ENCODE data around the gene ZBTB21.
"Not testable (repeated sequence)": the region's sequence is repeated elsewhere in the genome, so short reads cannot be mapped to it uniquely, and the experiment has no call there.

Gene ZBTB21

DNA sequence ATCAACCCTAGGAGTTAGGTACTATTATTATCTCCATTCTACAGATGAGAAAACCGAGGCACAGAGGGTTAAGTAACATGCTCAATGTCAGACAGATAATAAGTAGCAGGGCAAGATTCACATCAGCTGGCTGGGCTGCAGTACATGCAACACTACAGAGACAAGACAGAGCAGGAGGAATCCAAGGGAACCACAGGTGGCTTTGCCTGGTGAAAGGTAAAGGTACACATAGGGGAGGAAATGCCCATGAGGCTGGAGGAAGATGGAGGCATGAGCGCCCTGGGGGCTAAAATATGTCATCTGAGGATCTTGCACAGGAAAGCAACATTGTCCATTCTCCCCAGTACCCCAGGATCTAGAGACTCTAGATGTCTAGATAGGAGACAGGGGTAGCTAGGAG lies 8.4 kb downstream of the ZBTB21 start:
- Histone ChIP-seq H3K4me3 (ENCODE audit: low read length) (no peak overlapping the region), H3K9me3 (ENCODE audit: insufficient read depth, low read depth, low read length) (peaks cover 1% of the 10 kb centered on the region; the same call in 1 of the 2 replicates), H3K27ac (ENCODE audit: low read length) (no peak overlapping the region), H3K36me3 (ENCODE audit: insufficient read depth, low read depth, low read length) (peaks cover 20% of the 10 kb centered on the region), H3K4me1 (ENCODE audit: insufficient read depth, low read length) (no peaks in the 10 kb centered on the region), H3K27me3 (ENCODE audit: insufficient read depth, low read length) (no peaks in the 10 kb centered on the region), H3K9ac (ENCODE audit: low read depth, low read length) (no peak overlapping the region)

DNA sequence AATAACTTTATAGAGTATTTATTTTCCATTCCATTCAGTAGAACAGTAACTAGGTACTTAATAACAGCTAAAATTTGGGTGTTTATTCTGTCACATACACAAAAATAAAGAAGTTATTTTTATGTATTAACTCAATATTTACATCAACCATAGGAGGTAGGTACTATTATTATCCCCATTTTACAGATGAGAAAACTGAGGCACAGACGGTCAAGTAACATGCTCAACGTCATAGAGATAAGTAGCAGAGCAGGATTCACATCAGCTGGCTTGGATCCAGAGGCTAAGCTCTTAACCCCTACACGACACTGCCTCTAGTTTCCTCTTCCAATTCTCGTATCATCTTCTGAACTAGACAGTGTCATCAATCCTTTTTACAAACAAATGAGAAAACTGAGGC lies 9.3 kb downstream of the ZBTB21 start:
- H3K27ac ChIP-seq (ENCODE audit: low read length) = no peak overlapping the region
- peaks cover 24% of the 10 kb centered on the region for H3K36me3 ChIP-seq (ENCODE audit: insufficient read depth, low read depth, low read length)
- no peak overlapping the region for H3K9ac ChIP-seq (ENCODE audit: low read depth, low read length)
- no peak overlapping the region for H3K4me3 ChIP-seq (ENCODE audit: low read length)
- H3K27me3 ChIP-seq (ENCODE audit: insufficient read depth, low read length) = no peaks in the 10 kb centered on the region
- peaks cover 10% of the 10 kb centered on the region for H3K9me3 ChIP-seq (ENCODE audit: insufficient read depth, low read depth, low read length)
- H3K4me1 ChIP-seq (ENCODE audit: insufficient read depth, low read length) = no peaks in the 10 kb centered on the region

DNA sequence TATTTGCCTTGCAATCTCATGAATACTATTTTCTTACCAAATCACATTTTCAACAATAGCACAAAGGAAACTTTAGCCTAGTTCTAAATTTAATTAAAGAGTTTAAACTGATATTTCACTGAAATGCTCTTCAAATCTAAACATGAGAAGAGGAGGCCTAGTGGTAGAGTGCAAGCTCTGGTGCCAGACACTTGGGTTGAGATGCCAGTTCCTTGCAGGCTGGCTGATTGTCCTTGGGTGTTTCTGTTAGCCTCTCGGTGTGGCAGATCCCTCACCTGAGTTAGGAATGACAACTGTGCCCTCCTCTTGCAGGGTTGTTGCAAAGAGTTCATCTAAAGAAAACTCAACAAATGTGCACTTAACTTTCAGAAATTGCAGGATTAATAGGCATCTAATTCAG lies 12.5 kb downstream of the ZBTB21 start:
- Histone ChIP-seq H3K4me1 (ENCODE audit: insufficient read depth, low read length) (no peaks in the 10 kb centered on the region), H3K36me3 (ENCODE audit: insufficient read depth, low read depth, low read length) (peaks cover 44% of the 10 kb centered on the region), H3K9me3 (ENCODE audit: insufficient read depth, low read depth, low read length) (peaks cover 17% of the 10 kb centered on the region), H3K27ac (ENCODE audit: low read length) (no peak overlapping the region), H3K27me3 (ENCODE audit: insufficient read depth, low read length) (no peaks in the 10 kb centered on the region), H3K4me3 (ENCODE audit: low read length) (no peak overlapping the region), H3K9ac (ENCODE audit: low read depth, low read length) (no peak overlapping the region)

DNA sequence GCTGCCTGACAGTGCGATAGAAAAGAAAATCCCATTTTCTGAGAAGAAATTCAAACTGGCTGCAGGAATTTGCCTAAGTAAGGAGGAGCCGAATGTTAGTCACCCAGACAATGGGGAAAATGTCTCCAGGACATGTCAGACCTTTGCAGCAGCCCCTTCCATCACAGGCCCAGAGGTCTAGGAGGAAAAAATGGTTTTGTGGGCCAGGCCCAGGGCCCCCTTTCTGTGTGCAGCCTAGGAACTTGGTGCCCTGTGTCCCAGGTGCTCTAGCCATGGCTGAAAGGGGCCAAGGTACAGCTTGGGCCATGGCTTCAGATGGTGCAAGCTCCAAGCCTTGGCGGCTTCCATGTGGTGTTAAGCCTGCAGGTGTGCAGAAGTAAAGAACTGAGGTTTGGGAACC lies 14.6 kb downstream of the ZBTB21 start:
- H3K27ac ChIP-seq (ENCODE audit: low read length) = no peak overlapping the region
- H3K27me3 ChIP-seq (ENCODE audit: insufficient read depth, low read length) = no peaks in the 10 kb centered on the region
- H3K9ac ChIP-seq (ENCODE audit: low read depth, low read length) = no peak overlapping the region
- H3K4me1 ChIP-seq (ENCODE audit: insufficient read depth, low read length) = no peaks in the 10 kb centered on the region
- H3K36me3 ChIP-seq (ENCODE audit: insufficient read depth, low read depth, low read length) = peaks cover 53% of the 10 kb centered on the region
- H3K9me3 ChIP-seq (ENCODE audit: insufficient read depth, low read depth, low read length) = peaks cover 17% of the 10 kb centered on the region
- H3K4me3 ChIP-seq (ENCODE audit: low read length) = no peak overlapping the region

DNA sequence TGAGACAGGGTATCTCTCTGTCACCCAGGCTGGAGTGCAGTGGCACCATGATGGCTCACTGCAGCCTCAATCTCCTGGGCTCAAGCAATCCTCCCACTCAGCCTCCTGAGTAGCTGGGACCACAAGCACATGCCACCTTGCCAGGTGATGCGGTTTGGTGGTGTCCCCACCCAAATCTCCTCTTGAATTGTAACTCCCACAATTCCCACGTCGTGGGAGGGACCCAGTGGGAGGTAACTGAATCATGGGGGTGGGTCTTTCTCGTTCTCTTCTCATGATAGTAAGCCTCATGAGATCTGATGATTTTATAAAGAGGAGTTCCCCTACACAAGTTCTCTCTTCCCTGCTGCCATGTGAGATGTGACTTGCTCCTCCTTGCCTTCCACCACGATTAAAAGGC lies 15.5 kb downstream of the ZBTB21 start:
- H3K4me3 ChIP-seq (ENCODE audit: low read length); H3K9ac ChIP-seq (ENCODE audit: low read depth, low read length); H3K27ac ChIP-seq (ENCODE audit: low read length); H3K4me1 ChIP-seq (ENCODE audit: insufficient read depth, low read length); H3K27me3 ChIP-seq (ENCODE audit: insufficient read depth, low read length): not testable (repeated sequence)
- Histone ChIP-seq H3K9me3 (ENCODE audit: insufficient read depth, low read depth, low read length) (peaks cover 17% of the 10 kb centered on the region), H3K36me3 (ENCODE audit: insufficient read depth, low read depth, low read length) (peaks cover 56% of the 10 kb centered on the region)

DNA sequence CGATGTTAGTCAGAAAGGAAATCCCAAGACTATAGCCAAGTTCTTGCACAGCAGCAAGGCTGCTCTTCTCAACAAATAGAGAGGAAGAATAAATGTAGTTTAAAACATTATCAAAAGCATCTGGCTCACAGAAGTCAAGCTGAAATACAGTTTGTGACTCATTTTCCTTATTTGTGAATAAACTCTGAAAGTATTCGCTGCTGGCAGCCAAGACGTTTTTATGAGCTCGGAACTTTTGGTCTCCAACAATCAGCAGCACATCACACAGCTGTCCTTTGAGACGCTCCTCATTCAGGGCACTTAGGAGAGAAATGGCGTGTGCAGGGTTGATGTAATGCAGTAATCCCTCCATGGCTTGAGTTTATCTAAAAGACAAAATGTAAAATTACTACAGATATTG lies 16.4 kb downstream of the ZBTB21 start:
- Histone ChIP-seq H3K9ac (ENCODE audit: low read depth, low read length) (no peak overlapping the region), H3K4me3 (ENCODE audit: low read length) (no peak overlapping the region), H3K27ac (ENCODE audit: low read length) (no peak overlapping the region), H3K4me1 (ENCODE audit: insufficient read depth, low read length) (no peaks in the 10 kb centered on the region), H3K36me3 (ENCODE audit: insufficient read depth, low read depth, low read length) (peaks cover 52% of the 10 kb centered on the region), H3K27me3 (ENCODE audit: insufficient read depth, low read length) (no peaks in the 10 kb centered on the region), H3K9me3 (ENCODE audit: insufficient read depth, low read depth, low read length) (peaks cover 17% of the 10 kb centered on the region)

DNA sequence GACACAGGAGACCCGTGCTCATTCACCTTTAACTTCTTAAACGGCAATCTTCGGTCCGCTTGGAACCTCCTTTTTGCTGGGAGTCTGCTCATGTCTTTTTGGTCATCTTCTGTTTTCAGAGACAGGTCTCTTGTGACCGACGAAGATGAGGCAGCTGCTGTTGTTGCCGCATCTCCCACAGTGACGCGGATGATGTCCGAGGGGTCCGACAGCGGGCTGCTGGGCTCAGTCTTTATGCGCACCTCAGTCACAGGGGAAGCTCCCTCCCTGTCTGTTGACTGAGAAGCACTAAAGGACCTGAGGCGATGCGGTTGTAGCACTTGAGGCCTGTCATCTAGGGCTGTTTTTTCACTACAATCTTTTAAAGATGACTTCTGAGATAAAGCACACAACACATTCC lies 17.6 kb downstream of the ZBTB21 start:
- H3K36me3 ChIP-seq (ENCODE audit: insufficient read depth, low read depth, low read length) = peaks cover 48% of the 10 kb centered on the region
- H3K27ac ChIP-seq (ENCODE audit: low read length) = no peak overlapping the region
- no peak overlapping the region for H3K9ac ChIP-seq (ENCODE audit: low read depth, low read length)
- H3K27me3 ChIP-seq (ENCODE audit: insufficient read depth, low read length) = no peaks in the 10 kb centered on the region
- no peaks in the 10 kb centered on the region for H3K4me1 ChIP-seq (ENCODE audit: insufficient read depth, low read length)
- H3K9me3 ChIP-seq (ENCODE audit: insufficient read depth, low read depth, low read length) = peaks cover 17% of the 10 kb centered on the region
- no peak overlapping the region for H3K4me3 ChIP-seq (ENCODE audit: low read length)

DNA sequence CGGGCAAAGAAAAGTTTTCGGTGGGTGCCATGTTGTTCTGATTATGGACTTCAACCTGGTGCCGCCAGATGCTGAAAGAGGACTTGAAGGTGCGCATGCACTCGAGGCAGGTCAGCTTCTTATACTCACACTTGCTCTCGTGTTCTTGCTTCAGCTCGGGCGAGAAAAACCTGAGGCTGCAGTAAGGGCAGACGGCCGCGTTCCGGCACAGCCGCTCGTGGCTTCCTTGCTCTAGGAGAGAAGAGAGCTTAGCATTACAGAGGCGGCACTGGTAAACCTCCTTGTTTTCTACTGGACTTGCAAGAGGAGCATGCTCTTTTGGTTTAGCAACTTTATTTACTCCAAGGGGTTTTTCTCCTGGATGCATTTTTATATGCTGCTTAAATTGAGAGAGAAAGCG lies 18.5 kb downstream of the ZBTB21 start:
- peaks cover 15% of the 10 kb centered on the region for H3K9me3 ChIP-seq (ENCODE audit: insufficient read depth, low read depth, low read length)
- H3K4me1 ChIP-seq (ENCODE audit: insufficient read depth, low read length) = no peaks in the 10 kb centered on the region
- H3K4me3 ChIP-seq (ENCODE audit: low read length) = no peak overlapping the region
- no peak overlapping the region for H3K9ac ChIP-seq (ENCODE audit: low read depth, low read length)
- no peak overlapping the region for H3K27ac ChIP-seq (ENCODE audit: low read length)
- H3K36me3 ChIP-seq (ENCODE audit: insufficient read depth, low read depth, low read length) = peaks cover 48% of the 10 kb centered on the region
- no peaks in the 10 kb centered on the region for H3K27me3 ChIP-seq (ENCODE audit: insufficient read depth, low read length)

DNA sequence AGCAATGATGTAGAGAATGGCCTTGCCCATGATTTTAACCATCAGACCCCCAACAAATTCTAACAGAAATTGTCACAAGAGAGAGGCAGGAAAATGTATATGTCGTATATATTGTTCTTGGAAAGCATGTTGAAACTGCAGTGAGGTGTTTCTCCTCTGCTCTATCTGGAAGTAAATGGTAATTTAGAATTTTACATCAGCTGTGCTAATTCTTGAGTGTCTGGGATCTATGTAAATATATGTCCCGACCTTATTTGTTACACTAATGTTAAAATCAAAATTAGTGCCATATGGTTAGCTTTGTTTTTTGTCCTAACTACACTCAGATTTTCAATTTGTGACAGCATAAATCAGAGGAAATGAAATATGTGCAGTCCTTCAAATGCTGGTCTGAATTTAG lies 20.5 kb downstream of the ZBTB21 start:
- H3K36me3 ChIP-seq (ENCODE audit: insufficient read depth, low read depth, low read length) = peaks cover 40% of the 10 kb centered on the region
- no peak overlapping the region for H3K9ac ChIP-seq (ENCODE audit: low read depth, low read length)
- H3K27me3 ChIP-seq (ENCODE audit: insufficient read depth, low read length) = no peaks in the 10 kb centered on the region
- H3K9me3 ChIP-seq (ENCODE audit: insufficient read depth, low read depth, low read length) = no peaks in the 10 kb centered on the region
- no peaks in the 10 kb centered on the region for H3K4me1 ChIP-seq (ENCODE audit: insufficient read depth, low read length)
- no peak overlapping the region for H3K4me3 ChIP-seq (ENCODE audit: low read length)
- no peak overlapping the region for H3K27ac ChIP-seq (ENCODE audit: low read length)

DNA sequence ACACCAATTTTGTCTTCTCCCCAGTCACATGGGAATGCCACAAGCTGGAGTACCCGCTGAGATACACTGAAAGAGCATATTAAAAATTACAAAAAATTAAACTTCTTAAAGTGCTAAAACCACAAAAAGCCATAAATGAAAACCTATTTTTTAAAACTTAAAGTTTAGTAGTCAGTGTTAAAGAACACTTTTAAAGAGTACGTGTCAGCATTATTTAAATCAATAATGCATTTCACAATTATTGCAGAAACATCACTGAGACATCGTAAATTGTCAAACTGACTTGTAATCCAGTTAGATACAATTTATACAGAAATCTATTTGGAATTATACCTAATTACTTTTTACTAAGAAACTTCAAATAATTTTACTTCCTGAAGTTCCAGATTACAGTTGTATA lies 22.9 kb downstream of the ZBTB21 start:
- no peaks in the 10 kb centered on the region for H3K9me3 ChIP-seq (ENCODE audit: insufficient read depth, low read depth, low read length)
- no peak overlapping the region for H3K9ac ChIP-seq (ENCODE audit: low read depth, low read length)
- no peak overlapping the region for H3K27ac ChIP-seq (ENCODE audit: low read length)

DNA sequence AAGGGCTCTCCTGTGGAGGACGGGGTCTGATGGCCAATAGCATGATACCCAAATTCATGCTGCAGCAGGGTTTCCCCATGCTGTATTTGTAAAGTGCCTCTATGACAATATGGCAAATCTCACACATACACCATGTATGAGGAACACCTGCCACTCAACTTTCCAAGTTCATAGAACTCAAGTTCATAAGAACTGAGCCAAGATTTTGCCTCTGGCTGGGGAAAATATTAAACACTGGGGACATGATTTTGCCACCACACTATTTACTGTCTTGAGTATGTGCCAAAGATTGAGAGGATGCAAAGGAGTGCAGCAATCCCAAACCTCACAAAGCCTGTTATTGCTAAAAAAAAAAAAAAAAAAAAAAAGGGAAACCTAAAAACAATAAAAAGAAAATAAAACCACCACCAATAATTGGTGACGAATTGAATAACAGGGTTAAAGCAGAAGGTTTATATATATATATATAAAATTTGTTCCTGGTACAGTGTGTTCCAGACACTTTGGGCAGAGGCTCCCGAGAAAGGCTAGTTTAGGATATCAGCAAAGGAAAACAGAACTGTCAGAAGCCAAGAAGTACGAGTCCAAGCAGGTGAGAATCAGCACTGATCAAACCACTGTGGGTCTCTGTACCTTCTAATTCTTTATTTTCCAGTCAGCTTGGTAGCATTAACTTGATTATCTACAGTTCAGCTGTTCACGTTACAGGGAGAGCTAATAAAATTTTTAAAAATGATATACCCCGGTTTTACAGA lies 24.3 kb downstream of the ZBTB21 start:
- H3K4me1 ChIP-seq (ENCODE audit: insufficient read depth, low read length) = no peaks in the 10 kb centered on the region
- no peak overlapping the region for H3K9ac ChIP-seq (ENCODE audit: low read depth, low read length)
- peaks cover 6% of the 10 kb centered on the region; the same call in 1 of the 2 replicates for H3K36me3 ChIP-seq (ENCODE audit: insufficient read depth, low read depth, low read length)
- no peak overlapping the region for H3K4me3 ChIP-seq (ENCODE audit: low read length)
- H3K27me3 ChIP-seq (ENCODE audit: insufficient read depth, low read length) = no peaks in the 10 kb centered on the region
- H3K27ac ChIP-seq (ENCODE audit: low read length) = no peak overlapping the region
- no peaks in the 10 kb centered on the region for H3K9me3 ChIP-seq (ENCODE audit: insufficient read depth, low read depth, low read length)

More for the DNA sequence above, 22.9 kb downstream of the ZBTB21 start:
- H3K4me3 ChIP-seq (ENCODE audit: low read length) = no peak overlapping the region
- no peaks in the 10 kb centered on the region for H3K4me1 ChIP-seq (ENCODE audit: insufficient read depth, low read length)
- H3K27me3 ChIP-seq (ENCODE audit: insufficient read depth, low read length) = no peaks in the 10 kb centered on the region
- H3K36me3 ChIP-seq (ENCODE audit: insufficient read depth, low read depth, low read length) = peaks cover 21% of the 10 kb centered on the region

DNA sequence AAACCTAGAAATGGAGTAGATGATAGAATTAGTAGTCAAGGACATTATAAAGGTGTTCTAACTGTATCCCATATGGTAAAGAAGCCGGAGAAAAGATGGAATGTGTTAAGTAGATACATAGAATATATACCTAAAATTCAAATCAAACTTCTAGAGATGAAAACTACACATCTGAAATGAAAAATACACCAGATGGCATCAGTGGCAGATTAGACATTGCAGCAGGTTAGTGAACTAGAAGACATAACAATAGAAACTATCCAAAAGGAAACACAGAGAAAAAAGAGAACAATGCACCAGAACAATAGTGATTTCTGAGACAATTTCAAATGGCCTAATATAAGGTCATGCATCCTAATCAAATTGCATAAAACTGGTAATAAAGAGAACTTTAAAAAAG lies 26.9 kb downstream of the ZBTB21 start:
- Histone ChIP-seq H3K36me3 (ENCODE audit: insufficient read depth, low read depth, low read length) (no peaks in the 10 kb centered on the region), H3K9ac (ENCODE audit: low read depth, low read length) (no peak overlapping the region), H3K4me1 (ENCODE audit: insufficient read depth, low read length) (no peaks in the 10 kb centered on the region), H3K27me3 (ENCODE audit: insufficient read depth, low read length) (no peaks in the 10 kb centered on the region), H3K4me3 (ENCODE audit: low read length) (no peak overlapping the region), H3K27ac (ENCODE audit: low read length) (no peak overlapping the region), H3K9me3 (ENCODE audit: insufficient read depth, low read depth, low read length) (peaks cover 10% of the 10 kb centered on the region; the same call in 1 of the 2 replicates)

All from iPS-20b (cell line).